KOPT-K1 (cell line): ENCODE results near the gene SOX15.
"Not testable (repeated sequence)": the region's sequence is repeated elsewhere in the genome, so short reads cannot be mapped to it uniquely, and the experiment has no call there.

ENCODE experiments used
- H3K27ac ChIP-seq: fragments of 200-600 bp; sonication (generic); 2 replicates; pipeline ENCODE4 v1.5.1; 2016; ENCODE audit warnings: antibody characterized with exemption, mild to moderate bottlenecking, low read depth, low read length; ENCODE audit not compliant: poor library complexity, severe bottlenecking
- H3K36me3 ChIP-seq: fragments of 200-600 bp; sonication (generic); 2 replicates; pipeline ENCODE4 v1.5.1; 2017; ENCODE audit warnings: antibody characterized with exemption, mild to moderate bottlenecking, low read length, moderate library complexity; ENCODE audit not compliant: insufficient read depth
- H3K9me3 ChIP-seq: fragments of 200-600 bp; sonication (generic); 2 replicates; pipeline ENCODE4 v1.5.1; 2017; ENCODE audit warnings: antibody characterized with exemption, low read length, mild to moderate bottlenecking; ENCODE audit not compliant: insufficient read depth, poor library complexity, severe bottlenecking

The SOX15 gene

DNA sequence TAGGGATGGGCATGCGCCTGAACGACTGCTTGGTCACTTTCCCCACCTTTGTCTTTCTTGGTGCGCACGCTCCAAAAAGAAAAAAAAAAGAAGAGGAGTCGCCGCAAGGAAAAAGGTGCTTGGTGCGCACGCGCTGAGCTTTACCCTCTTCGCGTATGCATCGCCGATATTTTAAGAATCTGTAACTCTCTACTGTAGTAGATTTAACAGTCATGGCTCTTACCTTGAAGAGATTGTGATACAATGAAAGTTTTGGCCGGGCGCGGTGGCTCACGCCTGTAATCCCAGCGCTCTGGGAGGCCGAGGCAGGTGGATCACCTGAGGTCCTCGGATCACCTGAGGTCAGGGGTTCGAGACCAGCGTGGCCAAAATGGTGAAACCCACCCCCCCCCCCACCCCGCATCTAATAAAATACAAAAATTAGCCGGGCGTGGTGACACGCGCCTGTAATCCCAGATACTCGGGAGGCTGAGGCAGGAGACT is 25.4 kb upstream of the SOX15 start:
- Histone ChIP-seq H3K36me3 (peaks cover 22% of the 10 kb centered on the region), H3K27ac (peak overlapping the region; percentile 53), H3K9me3 (no peaks in the 10 kb centered on the region)

DNA sequence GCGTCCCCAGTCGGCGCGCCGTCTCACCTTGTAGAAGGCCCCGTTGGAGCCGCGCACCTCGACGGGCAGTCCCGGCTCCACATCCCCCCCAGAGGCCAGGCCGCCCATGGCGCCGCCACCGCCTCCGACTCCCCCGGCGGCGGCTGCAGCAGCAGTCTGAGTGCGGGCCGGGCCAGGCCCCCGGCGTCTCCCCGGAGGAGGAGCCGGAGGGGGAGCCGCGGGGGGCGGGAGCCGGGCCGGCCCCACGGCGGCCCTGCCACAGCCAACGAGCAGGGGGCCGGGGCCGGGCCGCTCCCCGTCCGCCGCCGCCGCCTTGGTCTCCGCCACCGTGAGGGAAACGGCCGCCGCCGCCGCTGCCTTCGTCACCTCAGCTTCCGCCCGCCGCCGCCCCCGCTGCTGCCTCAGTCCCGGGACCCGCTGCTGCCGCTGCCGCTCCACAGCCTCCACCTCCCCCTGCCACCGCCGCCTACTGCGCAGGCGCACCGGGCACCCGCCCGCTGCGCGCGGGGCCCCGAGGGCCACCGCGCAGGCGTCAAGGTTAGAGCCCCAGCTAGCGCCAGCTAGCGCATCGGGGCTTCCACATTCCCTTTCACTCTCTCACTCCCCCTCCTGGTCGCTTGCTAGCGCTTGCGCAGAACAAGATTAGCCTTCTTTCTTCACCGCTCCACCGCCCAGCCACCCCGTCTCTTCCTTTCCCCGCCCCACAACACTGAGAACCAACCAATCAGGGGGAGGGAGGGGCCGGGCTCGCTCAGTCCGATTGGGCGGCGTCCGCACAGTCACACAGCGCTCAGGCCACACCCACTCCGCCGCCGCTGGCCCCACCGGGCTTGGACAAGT is 24.8 kb upstream of the SOX15 start, which contains the start of gene FXR2:
FXR2 (minus strand) TSS at position 473 of the 840 bp plus-strand sequence; CDS start at position 108, 365 bp downstream.
- Histone ChIP-seq H3K9me3 (no peaks in the 10 kb centered on the region), H3K27ac (peak within 1 kb of the TSS; percentile 73), H3K36me3 (peaks cover 25% of the 10 kb centered on the region)

DNA sequence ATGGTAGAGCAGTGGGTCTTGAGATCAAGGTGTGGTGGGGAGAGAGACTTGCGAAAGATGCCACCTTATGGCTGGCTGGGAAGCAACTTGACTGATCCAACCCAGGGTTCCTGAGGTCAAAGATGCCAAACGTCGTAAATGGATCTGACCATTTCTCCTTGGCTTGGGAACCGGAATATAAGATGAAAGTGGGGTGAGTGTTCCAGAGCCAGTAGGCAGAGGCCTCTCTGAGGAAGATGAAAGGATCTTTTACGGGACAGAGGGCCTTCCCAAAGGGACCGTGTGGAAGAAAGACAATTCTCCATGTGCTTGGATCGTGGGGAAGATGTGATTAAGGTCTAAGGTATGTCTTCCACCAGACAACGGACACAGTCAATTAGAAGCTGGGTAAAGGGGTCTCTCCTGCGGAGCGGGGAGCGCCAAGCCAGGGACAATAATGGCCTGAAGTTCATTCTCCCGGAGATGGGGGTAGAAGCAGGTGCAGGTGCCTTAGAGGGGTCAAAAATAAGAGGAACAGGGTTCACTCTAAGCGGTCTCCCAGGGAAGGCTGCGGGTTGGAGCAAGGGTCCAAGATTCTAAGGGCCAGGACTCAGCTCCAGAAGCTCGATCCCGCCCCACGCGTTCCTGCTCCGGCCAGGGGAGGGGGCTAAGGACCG is 24.0 kb upstream of the SOX15 start:
- no peaks in the 10 kb centered on the region for H3K9me3 ChIP-seq
- peak overlapping the region; percentile 73 for H3K27ac ChIP-seq
- peaks cover 25% of the 10 kb centered on the region for H3K36me3 ChIP-seq

DNA sequence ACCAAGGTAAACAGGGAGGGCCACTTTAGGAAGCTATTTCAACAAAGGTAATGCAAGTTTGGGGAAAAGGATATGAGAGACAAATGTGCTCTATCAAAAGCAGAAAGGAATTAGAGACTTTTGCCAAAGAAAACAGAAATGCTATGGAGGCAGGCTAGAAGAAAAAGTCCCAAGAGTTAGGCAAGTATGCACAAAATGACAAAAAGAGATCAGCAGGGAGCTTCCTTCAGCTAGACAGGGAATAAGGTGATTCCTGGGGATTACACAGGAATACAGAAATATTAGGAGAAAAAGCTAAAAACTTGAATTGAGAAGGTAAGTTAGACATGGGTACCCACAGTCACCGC is 22.4 kb upstream of the SOX15 start:
- H3K27ac ChIP-seq: no peak overlapping the region
- H3K9me3 ChIP-seq: no peaks in the 10 kb centered on the region
- peaks cover 29% of the 10 kb centered on the region for H3K36me3 ChIP-seq

DNA sequence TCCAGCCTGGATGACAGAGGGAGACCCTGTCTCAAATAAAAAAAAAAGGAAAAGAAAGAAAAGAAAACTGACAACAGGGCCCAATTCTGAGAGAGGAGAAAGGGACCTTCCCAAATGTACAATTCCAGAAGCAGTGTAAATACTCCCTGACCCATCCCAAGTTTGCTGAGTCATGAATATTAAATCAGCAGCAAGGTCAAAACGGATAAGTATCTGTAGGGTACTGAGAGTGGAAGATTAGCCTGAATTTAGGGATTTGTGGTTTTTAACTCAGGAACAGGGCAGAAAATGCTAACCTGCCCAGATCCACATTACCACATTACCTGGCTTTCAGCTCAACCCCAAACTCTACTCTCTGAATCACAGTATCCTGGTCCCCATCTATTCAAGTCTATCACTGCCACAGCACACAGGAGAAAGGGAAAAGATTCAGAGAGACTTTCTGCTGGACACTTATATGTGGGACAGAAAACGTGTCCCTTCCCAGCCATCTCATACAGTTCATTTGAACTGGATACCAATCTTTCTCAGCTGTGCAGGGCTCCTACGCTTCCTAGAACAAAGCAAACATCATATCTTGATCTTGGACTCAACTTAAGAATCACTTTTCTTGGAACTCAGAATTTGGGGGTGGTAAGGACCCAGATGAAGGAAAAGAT is 21.9 kb upstream of the SOX15 start:
- Histone ChIP-seq H3K9me3 (no peaks in the 10 kb centered on the region), H3K36me3 (peaks cover 29% of the 10 kb centered on the region), H3K27ac (no peak overlapping the region)

DNA sequence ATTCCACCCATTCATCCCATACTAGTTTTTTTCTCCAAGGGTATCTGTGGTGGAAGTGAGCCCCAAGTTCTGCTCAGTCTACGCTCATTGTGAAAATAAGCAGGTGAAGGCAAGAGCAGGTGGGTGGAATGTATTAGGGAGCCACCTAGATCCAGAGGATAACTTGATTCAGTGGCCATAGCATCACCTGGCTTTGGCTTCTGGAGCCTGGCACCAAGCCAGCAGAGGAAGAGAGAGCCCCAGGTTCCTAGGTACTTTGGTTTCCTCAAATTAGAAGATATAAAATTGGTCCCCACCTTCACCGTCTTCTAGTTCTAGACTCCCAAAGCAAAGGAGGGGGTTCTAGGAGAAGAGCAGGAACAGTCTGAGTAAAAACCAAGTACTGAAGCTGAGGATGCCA is 20.7 kb upstream of the SOX15 start:
- no peak overlapping the region for H3K27ac ChIP-seq
- H3K36me3 ChIP-seq: peaks cover 37% of the 10 kb centered on the region
- H3K9me3 ChIP-seq: no peaks in the 10 kb centered on the region

DNA sequence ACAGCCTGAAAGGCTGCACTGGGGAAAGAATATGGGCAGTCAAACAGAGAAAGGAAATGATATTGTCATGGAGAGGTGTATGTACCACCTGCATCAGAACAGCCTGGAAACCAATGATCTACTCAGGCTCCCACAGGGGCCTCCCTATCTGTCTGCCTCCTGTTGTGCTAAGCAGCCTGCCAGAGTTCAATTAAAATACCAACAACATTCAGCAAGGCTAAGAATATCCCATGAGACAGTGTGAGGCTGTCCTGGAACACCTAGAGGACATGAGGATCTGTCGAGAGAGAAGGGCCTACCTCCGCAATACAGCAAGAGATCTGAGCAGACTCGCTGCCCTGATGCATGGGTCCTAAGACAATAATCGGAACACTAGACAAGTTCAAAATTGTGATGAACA is 16.4 kb upstream of the SOX15 start:
- Histone ChIP-seq H3K27ac (no peak overlapping the region), H3K36me3 (peaks cover 68% of the 10 kb centered on the region), H3K9me3 (no peaks in the 10 kb centered on the region)

DNA sequence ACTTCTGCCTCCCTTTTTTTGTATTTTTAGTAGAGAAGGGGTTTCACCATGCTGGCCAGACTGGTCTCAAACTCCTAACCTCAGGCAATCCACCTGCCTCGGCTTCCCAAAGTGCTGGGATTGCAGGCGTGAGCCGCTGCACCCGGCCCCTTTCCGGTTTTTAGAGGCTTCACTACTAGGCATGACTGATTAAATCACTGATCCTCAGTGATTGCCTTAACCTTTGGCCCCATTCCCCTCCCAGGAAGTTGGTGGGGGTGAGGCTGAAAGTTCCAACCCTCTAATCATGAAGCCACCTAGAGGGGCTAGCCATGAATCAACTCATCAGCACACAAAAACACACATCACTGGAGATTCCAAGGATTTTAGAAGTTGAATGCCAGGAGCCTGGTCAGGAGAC is 7.7 kb upstream of the SOX15 start:
- H3K36me3 ChIP-seq: peaks cover 94% of the 10 kb centered on the region
- H3K27ac ChIP-seq, H3K9me3 ChIP-seq: not testable (repeated sequence)

DNA sequence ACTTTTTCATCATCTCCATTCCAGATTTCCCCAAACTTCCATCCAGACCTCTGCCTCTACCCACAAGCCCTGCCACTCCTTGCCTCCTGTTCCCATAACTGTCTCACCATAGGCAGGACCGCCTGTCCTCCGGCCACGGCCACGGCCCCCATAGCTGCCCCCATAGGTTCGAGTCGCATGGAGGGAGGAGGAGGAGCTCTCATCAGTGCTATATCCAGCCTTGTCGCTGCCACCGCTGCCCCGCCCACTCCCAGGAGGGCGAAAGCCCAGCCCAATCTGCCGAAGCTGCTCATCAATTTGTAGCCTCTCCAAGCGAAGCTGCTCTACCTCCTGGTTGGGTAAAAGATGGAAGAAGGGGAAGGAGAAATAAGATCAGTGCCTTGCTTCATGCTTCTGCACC is 3.4 kb upstream of the SOX15 start:
- Histone ChIP-seq H3K36me3 (peaks cover 94% of the 10 kb centered on the region), H3K9me3 (no peaks in the 10 kb centered on the region), H3K27ac (no peak overlapping the region)

DNA sequence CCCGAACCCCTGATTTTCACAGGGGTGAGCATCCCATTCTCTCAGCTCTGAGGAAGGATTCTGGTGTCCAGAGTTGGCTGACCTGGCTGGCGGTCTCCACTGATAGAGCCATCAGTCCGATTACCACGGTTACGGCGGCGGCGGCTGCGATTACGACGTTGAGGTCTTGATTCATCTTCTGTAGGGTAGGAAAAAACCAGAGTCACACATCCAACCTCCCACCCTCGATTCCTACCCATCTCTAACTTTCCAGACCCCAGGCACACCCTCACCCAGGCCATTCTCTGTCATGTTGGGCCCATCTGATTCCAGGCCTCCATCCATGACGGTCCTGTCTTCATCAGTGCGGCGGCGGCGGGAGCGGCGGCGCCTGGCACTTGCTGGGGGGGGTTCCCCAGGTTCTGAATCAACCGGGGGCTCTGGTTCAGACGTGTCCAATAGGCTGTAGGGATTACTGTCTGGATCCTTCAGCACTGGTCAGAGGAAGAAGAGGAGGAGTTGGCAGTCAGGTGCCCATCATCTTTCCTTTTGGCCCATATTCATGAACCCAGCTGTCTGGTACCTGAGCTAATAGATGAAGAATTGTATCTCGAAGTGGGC is 2.6 kb upstream of the SOX15 start:
- Histone ChIP-seq H3K36me3 (peaks cover 100% of the 10 kb centered on the region), H3K27ac (no peak overlapping the region), H3K9me3 (no peaks in the 10 kb centered on the region)

DNA sequence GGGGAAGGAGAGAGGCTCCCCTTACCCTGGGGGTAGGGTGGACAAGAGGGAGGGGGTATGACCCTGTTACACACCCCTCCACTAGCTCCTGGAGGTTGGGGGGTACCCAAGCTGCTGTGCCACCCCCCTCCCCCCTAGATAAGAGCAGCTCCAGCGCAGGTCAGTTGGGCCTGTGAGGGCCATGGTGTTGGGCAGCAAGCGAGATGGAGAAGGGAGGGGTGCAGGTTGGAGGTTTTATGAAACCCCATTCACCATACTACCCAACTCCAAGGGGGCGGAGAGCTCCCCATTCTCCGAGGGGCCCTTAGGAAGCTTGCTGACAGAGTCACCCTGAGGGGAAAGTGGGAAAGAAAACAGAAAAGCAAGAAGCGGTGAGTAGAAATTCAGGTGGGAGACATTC is 1.7 kb upstream of the SOX15 start:
- Histone ChIP-seq H3K36me3 (peaks cover 100% of the 10 kb centered on the region), H3K27ac (no peak overlapping the region), H3K9me3 (no peaks in the 10 kb centered on the region)

DNA sequence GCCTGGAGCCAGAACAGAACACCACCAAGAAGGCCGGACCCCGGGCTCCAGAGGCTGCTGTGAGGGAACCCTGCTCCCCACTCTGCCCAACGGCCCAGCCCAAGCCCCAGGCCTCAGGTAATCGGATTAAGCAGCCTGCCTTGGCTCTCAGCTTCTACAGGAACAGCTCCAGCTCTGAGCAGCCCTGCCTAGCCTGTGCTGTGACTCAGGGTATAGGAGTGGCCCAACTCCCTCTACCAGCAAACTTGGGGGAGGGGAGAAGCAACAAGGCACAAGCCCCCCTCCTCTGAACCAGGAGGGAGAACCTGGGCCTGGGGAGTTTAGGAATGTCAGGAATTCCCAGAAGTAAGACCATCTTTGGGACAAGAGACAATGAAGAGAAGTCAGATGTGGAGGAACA is 849 bp upstream of the SOX15 start:
- no peaks in the 10 kb centered on the region for H3K9me3 ChIP-seq
- peaks cover 99% of the 10 kb centered on the region for H3K36me3 ChIP-seq
- H3K27ac ChIP-seq: no peak overlapping the region

DNA sequence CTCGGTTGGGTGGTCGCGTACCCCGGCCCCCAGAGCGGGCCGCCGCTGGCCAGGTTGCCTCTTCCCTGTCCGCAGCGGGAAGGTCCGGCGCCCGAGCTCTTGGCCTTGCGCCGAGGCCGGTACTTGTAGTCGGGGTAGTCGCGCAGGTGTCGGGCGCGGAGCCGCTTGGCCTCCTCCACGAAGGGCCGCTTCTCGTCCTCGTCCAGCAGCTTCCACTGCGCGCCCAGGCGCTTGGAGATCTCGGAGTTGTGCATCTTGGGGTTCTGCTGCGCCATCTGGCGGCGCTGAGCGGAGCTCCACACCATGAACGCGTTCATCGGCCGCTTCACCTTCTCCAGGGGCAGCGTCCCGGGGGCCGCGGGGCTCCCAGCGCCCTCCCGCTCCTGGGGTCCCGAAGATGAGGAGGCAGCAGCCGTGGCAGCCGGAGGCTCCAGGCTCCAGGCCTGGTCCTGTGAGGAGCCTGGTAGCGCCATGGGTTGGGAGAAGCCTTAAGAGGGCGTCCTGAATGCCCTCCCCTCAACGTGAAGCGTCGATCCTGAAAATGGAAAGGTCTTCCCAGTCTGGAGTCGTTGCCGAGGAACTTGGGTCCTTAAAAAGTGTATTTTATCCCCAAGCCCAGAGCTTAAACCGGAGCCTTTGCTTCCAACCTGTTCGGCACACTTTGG is 558 bp downstream of the SOX15 start:
- H3K36me3 ChIP-seq: peaks cover 88% of the 10 kb centered on the region
- no peak overlapping the region for H3K27ac ChIP-seq
- H3K9me3 ChIP-seq: no peaks in the 10 kb centered on the region

DNA sequence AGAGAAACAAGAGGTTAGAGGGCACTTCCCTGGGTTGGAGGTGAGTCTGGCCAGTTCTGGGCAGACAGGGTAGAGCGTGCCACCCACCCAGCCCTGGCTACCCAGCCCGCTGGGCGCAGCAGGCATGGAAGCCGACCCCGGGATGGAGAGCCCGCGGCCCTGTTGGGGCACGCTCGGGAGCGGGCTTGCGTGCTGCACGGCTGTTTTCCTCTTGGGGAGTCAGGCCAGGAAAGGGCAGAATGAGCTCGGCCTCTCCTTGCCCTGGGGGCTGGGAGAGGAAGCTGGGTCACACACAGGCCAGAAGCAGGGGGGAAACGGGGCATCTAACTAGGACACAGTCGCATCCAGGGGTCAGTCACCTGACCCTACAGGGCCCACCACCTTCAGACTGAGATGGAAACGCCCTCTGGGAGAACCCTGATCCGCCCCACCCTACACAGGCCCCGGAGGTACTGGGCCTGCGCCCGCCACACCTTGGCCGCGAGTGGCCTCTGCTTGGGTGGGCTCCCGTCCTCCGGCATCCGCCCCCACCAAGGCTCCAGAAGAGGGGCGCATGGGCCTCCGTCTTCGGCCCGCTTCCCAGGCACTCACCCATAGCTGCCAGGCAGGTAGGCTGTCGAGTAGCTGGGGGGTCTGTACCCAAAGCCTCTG is 1.2 kb downstream of the SOX15 start:
- Histone ChIP-seq H3K9me3 (no peaks in the 10 kb centered on the region), H3K36me3 (peaks cover 81% of the 10 kb centered on the region), H3K27ac (no peak overlapping the region)
